Glomerular visceral epithelial cell (primary cell): ENCODE measurements around the gene ABHD12B.
"Not testable (repeated sequence)": the region's sequence is repeated elsewhere in the genome, so short reads cannot be mapped to it uniquely, and the experiment has no call there.

Experiments
- DNase-seq: peaks from one replicate; pipeline ENCODE4 v3.0.0-alpha.2; 2016; ENCODE audit errors: extremely low spot score

The ABHD12B gene

GRCh38 chr14:50935126-50936015 lies 63.5 kb downstream of the ABHD12B start:
- no peak for DNase-seq

GRCh38 chr14:50936016-50936340 lies 64.1 kb downstream of the ABHD12B start:
- DNase-seq = no peak

- no peak for DNase-seq
Observed at GRCh38 chr14:50936882-50937281, 65.0 kb downstream of the ABHD12B start.

- no peak for DNase-seq
Observed at GRCh38 chr14:50937325-50937724, 65.5 kb downstream of the ABHD12B start.

- DNase-seq = no peak
Observed at GRCh38 chr14:50937800-50938199, 65.9 kb downstream of the ABHD12B start.

GRCh38 chr14:50941151-50941550 lies 69.3 kb downstream of the ABHD12B start:
- DNase-seq = peak; percentile 55

- not testable (repeated sequence) for DNase-seq
Observed at GRCh38 chr14:50941638-50942037, 69.8 kb downstream of the ABHD12B start.

- DNase-seq = peak; percentile 68
Observed at GRCh38 chr14:50943261-50943942, 71.5 kb downstream of the ABHD12B start.

GRCh38 chr14:50943943-50944646 lies 72.2 kb downstream of the ABHD12B start, which contains the start of gene PYGL:
PYGL (minus strand) TSS chr14:50944483; CDS start chr14:50944403, 80 bp downstream.
- DNase-seq = peak; percentile 79

- peak; percentile 49 for DNase-seq
Observed at GRCh38 chr14:50944647-50945413, 73.0 kb downstream of the ABHD12B start.

GRCh38 chr14:50946234-50946935 lies 74.5 kb downstream of the ABHD12B start:
- DNase-seq = no peak

GRCh38 chr14:50947446-50947845 lies 75.6 kb downstream of the ABHD12B start:
- no peak for DNase-seq

- no peak for DNase-seq
Observed at GRCh38 chr14:50948205-50948604, 76.4 kb downstream of the ABHD12B start.

- DNase-seq = no peak
Observed at GRCh38 chr14:50951032-50951431, 79.2 kb downstream of the ABHD12B start.

GRCh38 chr14:50953502-50953901 lies 81.6 kb downstream of the ABHD12B start:
- no peak for DNase-seq
